ENCODE results near the gene NUTM2G.
"Not testable (repeated sequence)": the region's sequence is repeated elsewhere in the genome, so short reads cannot be mapped to it uniquely, and the experiment has no call there.

The NUTM2G gene

GRCh38 chr9:96928543-96928942 is at the start of gene NUTM2G:
Gene NUTM2G (plus strand): TSS chr9:96928843. CDS start chr9:96929025, 182 bp downstream.
- not testable (repeated sequence) for H3K36me3 ChIP-seq (ENCODE audit: insufficient read depth, low read length); H3K9me3 ChIP-seq (ENCODE audit: control insufficient read depth, insufficient read depth, low read length); H3K4me1 ChIP-seq (ENCODE audit: insufficient read depth, low read length); H3K9ac ChIP-seq (ENCODE audit: low read depth, low read length)

GRCh38 chr9:96883922-96884321 is 44.7 kb upstream of the NUTM2G start:
- no peak overlapping the region for H3K9ac ChIP-seq (ENCODE audit: low read depth, low read length)
- no peaks in the 10 kb centered on the region for H3K9me3 ChIP-seq (ENCODE audit: control insufficient read depth, insufficient read depth, low read length)
- H3K4me1 ChIP-seq (ENCODE audit: insufficient read depth, low read length): no peaks in the 10 kb centered on the region

GRCh38 chr9:96884443-96884842 is 44.2 kb upstream of the NUTM2G start:
- H3K9ac ChIP-seq (ENCODE audit: low read depth, low read length): no peak overlapping the region
- no peaks in the 10 kb centered on the region for H3K9me3 ChIP-seq (ENCODE audit: control insufficient read depth, insufficient read depth, low read length)
- H3K4me1 ChIP-seq (ENCODE audit: insufficient read depth, low read length): no peaks in the 10 kb centered on the region
- no peaks in the 10 kb centered on the region for H3K36me3 ChIP-seq (ENCODE audit: insufficient read depth, low read length)

More at GRCh38 chr9:96883922-96884321, 44.7 kb upstream of the NUTM2G start:
- H3K36me3 ChIP-seq (ENCODE audit: insufficient read depth, low read length): no peaks in the 10 kb centered on the region

DNA sequence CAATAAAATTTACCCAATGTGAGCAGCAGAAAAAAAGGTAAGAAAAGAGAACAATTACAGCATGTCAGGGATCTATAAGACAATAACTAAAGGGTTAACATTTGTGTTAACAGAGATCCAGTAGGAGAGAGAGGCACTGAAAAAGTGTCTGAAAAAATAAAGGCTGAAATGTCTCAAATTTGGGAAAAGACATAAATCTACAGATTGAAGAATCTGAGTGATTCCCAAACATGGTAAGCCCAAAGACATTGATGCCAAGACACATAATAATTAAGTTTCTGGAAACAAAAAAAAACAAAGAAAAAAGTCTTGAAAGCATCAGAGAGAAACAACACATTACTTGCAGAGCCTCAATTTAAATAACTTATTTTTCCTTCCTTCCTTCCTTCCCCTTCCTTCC is 43.2 kb upstream of the NUTM2G start:
- no peak overlapping the region for H3K9ac ChIP-seq (ENCODE audit: low read depth, low read length)
- H3K4me1 ChIP-seq (ENCODE audit: insufficient read depth, low read length): no peaks in the 10 kb centered on the region
- no peaks in the 10 kb centered on the region for H3K9me3 ChIP-seq (ENCODE audit: control insufficient read depth, insufficient read depth, low read length)
- H3K36me3 ChIP-seq (ENCODE audit: insufficient read depth, low read length): no peaks in the 10 kb centered on the region

- H3K4me1 ChIP-seq (ENCODE audit: insufficient read depth, low read length): no peaks in the 10 kb centered on the region
- H3K36me3 ChIP-seq (ENCODE audit: insufficient read depth, low read length): no peaks in the 10 kb centered on the region
- H3K9ac ChIP-seq (ENCODE audit: low read depth, low read length): no peak overlapping the region
- H3K9me3 ChIP-seq (ENCODE audit: control insufficient read depth, insufficient read depth, low read length): no peaks in the 10 kb centered on the region
Measured at GRCh38 chr9:96888591-96888990, 40.1 kb upstream of the NUTM2G start.

DNA sequence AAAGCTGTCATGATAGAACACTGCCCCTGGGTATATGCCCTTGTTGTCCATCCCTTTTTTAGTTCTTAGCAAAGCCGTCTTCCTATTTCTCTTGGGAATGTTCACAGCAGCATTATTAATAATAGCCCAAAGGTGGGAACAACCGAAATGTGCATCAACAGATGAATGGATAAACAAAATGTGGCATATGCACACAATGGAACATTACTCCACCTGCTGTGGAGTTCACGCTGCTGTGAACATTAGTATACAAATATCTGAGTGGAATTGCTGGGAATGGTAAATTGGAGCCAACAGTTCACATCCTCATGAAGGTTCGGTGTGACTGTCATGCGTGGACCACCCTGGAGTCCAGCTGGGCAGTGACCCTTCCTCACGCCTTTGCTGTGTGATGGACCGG is 36.5 kb upstream of the NUTM2G start:
- H3K9me3 ChIP-seq (ENCODE audit: control insufficient read depth, insufficient read depth, low read length): no peaks in the 10 kb centered on the region
- H3K9ac ChIP-seq (ENCODE audit: low read depth, low read length): no peak overlapping the region
- H3K36me3 ChIP-seq (ENCODE audit: insufficient read depth, low read length): no peaks in the 10 kb centered on the region; the same call in 1 of the 2 replicates
- no peaks in the 10 kb centered on the region for H3K4me1 ChIP-seq (ENCODE audit: insufficient read depth, low read length)

- not testable (repeated sequence) for H3K9ac ChIP-seq (ENCODE audit: low read depth, low read length); H3K9me3 ChIP-seq (ENCODE audit: control insufficient read depth, insufficient read depth, low read length); H3K36me3 ChIP-seq (ENCODE audit: insufficient read depth, low read length); H3K4me1 ChIP-seq (ENCODE audit: insufficient read depth, low read length)
Measured at GRCh38 chr9:96900010-96900409, 28.6 kb upstream of the NUTM2G start.

DNA sequence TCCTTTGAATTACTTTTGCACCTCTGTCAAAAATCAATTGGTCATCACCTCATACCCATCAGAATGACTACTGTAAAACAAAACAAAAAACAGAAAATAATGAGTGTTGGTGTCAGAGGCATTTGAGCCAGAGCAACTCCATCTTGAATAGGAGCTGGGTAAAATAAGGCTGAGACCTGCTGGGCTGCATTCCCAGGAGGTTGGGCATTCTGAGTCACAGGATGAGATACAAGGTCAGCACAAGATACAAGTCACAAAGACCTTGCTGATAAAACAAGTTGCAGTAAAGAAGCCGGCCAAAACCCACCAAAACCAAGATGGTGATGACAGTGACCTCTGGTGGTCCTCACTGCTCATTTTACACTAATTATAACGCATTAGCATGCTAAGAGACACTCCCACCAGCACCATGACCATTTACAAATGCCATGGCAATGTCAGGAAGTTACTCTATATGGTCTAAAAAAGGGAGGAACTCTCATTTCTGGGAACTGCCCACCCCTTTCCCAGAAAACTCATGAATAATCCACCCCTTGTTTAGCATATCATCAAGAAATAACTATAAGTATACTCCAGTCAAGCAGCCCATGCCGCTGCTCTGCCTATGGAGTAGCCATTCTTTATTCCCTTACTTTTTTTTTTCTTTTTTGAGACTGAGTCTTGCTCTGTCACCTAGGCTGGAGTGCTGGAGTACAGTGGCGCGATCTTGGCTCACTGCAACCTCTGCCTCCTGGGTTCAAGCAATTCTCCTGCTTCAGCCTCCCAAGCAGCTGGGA is 23.5 kb upstream of the NUTM2G start:
- H3K9ac ChIP-seq (ENCODE audit: low read depth, low read length); H3K4me1 ChIP-seq (ENCODE audit: insufficient read depth, low read length); H3K36me3 ChIP-seq (ENCODE audit: insufficient read depth, low read length); H3K9me3 ChIP-seq (ENCODE audit: control insufficient read depth, insufficient read depth, low read length): not testable (repeated sequence)

DNA sequence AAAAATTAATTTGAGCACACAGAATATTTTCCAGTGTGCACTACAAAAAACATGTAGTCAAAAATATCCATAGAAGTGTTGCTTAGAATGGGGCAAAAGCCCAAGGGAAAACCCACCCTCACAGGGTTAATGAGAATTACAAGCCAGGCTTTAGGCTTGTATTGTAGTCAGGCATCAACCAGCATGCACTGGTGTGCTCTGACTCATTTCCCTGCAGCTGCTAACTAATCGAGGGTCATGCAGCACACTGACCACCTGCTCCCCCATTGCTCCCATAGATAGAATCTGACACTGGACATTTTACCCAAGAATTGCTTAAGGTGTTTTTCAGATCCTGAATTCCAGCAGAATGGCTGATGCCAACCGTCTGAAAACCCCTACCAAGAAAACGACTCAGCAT is 20.2 kb upstream of the NUTM2G start:
- H3K9me3 ChIP-seq (ENCODE audit: control insufficient read depth, insufficient read depth, low read length); H3K4me1 ChIP-seq (ENCODE audit: insufficient read depth, low read length); H3K36me3 ChIP-seq (ENCODE audit: insufficient read depth, low read length); H3K9ac ChIP-seq (ENCODE audit: low read depth, low read length): not testable (repeated sequence)

GRCh38 chr9:96915539-96915938 is 13.1 kb upstream of the NUTM2G start:
- not testable (repeated sequence) for H3K36me3 ChIP-seq (ENCODE audit: insufficient read depth, low read length); H3K9ac ChIP-seq (ENCODE audit: low read depth, low read length); H3K4me1 ChIP-seq (ENCODE audit: insufficient read depth, low read length); H3K9me3 ChIP-seq (ENCODE audit: control insufficient read depth, insufficient read depth, low read length)

DNA sequence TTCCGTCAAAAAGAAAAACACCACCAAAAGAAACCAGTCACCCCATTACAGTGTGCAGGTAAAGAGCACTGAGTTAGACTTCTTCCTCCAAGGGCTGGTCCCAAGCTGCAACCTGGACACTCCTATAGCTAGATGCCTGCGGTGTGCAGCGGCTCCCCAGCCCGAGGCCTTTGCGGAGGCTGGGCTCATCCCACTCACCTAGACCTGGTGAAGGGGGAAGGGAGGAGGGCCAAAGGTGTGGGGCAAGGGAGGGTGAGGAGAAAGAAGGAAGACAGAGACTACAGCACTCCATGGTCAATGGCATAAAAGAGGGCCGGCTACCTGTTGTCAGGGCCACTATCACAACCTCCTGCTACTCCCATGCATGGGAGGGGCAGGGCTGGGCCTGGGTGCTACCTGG is 12.1 kb upstream of the NUTM2G start:
- H3K4me1 ChIP-seq (ENCODE audit: insufficient read depth, low read length); H3K9me3 ChIP-seq (ENCODE audit: control insufficient read depth, insufficient read depth, low read length); H3K36me3 ChIP-seq (ENCODE audit: insufficient read depth, low read length); H3K9ac ChIP-seq (ENCODE audit: low read depth, low read length): not testable (repeated sequence)

GRCh38 chr9:96918550-96918949 is 10.1 kb upstream of the NUTM2G start:
- H3K4me1 ChIP-seq (ENCODE audit: insufficient read depth, low read length); H3K9me3 ChIP-seq (ENCODE audit: control insufficient read depth, insufficient read depth, low read length); H3K9ac ChIP-seq (ENCODE audit: low read depth, low read length); H3K36me3 ChIP-seq (ENCODE audit: insufficient read depth, low read length): not testable (repeated sequence)

DNA sequence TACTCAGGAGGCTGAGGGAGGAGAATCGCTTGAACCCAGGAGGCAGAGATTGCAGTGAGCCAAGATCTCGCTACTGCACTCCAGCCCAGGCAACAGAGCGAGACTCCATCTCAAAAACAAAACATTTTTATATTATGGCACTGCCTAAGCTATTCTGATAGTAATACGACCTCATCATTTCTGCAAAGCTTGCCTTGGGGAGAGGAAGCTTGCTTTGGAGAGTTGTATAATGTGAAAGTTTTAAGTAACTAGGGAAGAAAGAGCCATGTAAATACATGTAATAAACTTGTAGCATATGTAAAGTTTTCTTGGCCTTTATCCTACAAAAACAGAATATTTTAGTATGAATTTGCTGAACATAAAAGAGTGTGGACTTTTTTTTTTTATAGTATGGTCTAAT is 7.8 kb upstream of the NUTM2G start:
- not testable (repeated sequence) for H3K9me3 ChIP-seq (ENCODE audit: control insufficient read depth, insufficient read depth, low read length); H3K4me1 ChIP-seq (ENCODE audit: insufficient read depth, low read length); H3K36me3 ChIP-seq (ENCODE audit: insufficient read depth, low read length); H3K9ac ChIP-seq (ENCODE audit: low read depth, low read length)

DNA sequence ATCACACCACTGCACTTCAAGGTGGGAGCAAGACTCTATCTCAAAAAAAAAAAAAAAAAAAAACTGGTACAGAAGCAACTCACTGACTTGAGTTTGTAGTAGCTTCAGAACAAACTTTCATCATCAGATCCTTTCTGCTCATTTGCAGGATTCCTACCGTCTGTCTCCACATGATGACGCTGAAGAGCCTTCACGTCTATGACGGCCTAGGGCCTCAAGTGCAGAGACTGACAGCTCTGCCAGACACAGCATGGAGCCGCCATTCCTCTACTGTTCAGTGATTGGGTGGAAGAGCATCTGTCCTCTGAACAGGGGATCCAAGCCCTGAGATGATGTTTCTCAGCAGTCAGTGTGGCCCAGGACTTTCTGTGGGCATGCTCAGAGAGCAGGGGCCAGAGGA is 3.1 kb upstream of the NUTM2G start:
- H3K36me3 ChIP-seq (ENCODE audit: insufficient read depth, low read length); H3K4me1 ChIP-seq (ENCODE audit: insufficient read depth, low read length); H3K9me3 ChIP-seq (ENCODE audit: control insufficient read depth, insufficient read depth, low read length): not testable (repeated sequence)

GRCh38 chr9:96931665-96932064 is 3.0 kb downstream of the NUTM2G start:
- H3K36me3 ChIP-seq (ENCODE audit: insufficient read depth, low read length); H3K9ac ChIP-seq (ENCODE audit: low read depth, low read length); H3K9me3 ChIP-seq (ENCODE audit: control insufficient read depth, insufficient read depth, low read length); H3K4me1 ChIP-seq (ENCODE audit: insufficient read depth, low read length): not testable (repeated sequence)

More for the DNA sequence above, 3.1 kb upstream of the NUTM2G start:
- not testable (repeated sequence) for H3K9ac ChIP-seq (ENCODE audit: low read depth, low read length)

DNA sequence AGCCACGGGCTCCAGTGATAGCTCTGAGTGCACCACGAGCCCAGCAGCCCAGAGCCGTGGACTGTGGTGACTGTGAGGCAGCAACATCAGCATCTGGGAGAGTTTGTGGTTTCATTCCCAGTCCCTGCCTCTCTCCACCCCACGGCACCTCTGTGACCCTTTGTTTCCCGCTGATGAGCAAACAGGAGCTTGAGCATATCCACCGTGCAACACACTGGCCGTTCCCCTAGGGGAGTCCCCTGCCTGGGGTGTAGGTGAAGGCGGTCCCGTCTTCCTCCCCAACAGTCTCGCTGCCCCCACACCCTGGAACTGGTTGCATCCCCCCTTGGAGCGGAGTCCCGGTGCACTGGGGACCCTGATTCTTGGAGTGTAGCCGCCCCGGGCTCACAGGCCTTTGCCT is 5.5 kb downstream of the NUTM2G start:
- not testable (repeated sequence) for H3K4me1 ChIP-seq (ENCODE audit: insufficient read depth, low read length); H3K9ac ChIP-seq (ENCODE audit: low read depth, low read length); H3K36me3 ChIP-seq (ENCODE audit: insufficient read depth, low read length); H3K9me3 ChIP-seq (ENCODE audit: control insufficient read depth, insufficient read depth, low read length)
